ENCODE results near the gene KCNN3.
"Not testable (repeated sequence)": the region's sequence is repeated elsewhere in the genome, so short reads cannot be mapped to it uniquely, and the experiment has no call there.

- TF ChIP-seq CTCF (conservative IDR thresholded peaks at IDR 0.05; ENCODE audit: low read depth, low read length); EZH2 (IDR thresholded peaks at IDR 0.05; ENCODE audit: low read length, unreplicated experiment): not testable (repeated sequence)
Measured at GRCh38 chr1:154672245-154672644, 197.8 kb downstream of the KCNN3 start.
